NCI-H1105 (cell line): ENCODE measurements around the gene PTRHD1.

Experiments
- DNase-seq: peaks from one replicate; lab custom pipeline; 2025; lab: John Stamatoyannopoulos, UW

PTRHD1 gene

GRCh38 chr2:24756789-24757188 is 36.4 kb downstream of the PTRHD1 start:
- DNase-seq, result no peak

- no peak for DNase-seq
Measured at GRCh38 chr2:24754985-24755705, 38.0 kb downstream of the PTRHD1 start.

GRCh38 chr2:24749069-24749691 is 44.0 kb downstream of the PTRHD1 start:
- DNase-seq, result no peak

- DNase-seq, result no peak
Measured at GRCh38 chr2:24747299-24747698, 45.9 kb downstream of the PTRHD1 start.

GRCh38 chr2:24745825-24746224 is 47.4 kb downstream of the PTRHD1 start:
- DNase-seq, result no peak

GRCh38 chr2:24744356-24744755 is 48.8 kb downstream of the PTRHD1 start:
- no peak for DNase-seq

- DNase-seq, result no peak
Measured at GRCh38 chr2:24743924-24744323, 49.3 kb downstream of the PTRHD1 start.

GRCh38 chr2:24742730-24743129 is 50.5 kb downstream of the PTRHD1 start:
- no peak for DNase-seq

GRCh38 chr2:24740142-24740541 is 53.0 kb downstream of the PTRHD1 start:
- DNase-seq, result no peak
